ENCODE measurements around the gene GVQW3. TPM values are rescaled to one million over a fixed set of nuclear protein-coding genes. Genes with fewer than 3 reads are reported as not detected.
A peak's percentile ranks its signal among the peaks of the same experiment; 100 is the strongest.

The GVQW3 gene
- total RNA-seq, 1 experiment from 2014 or later, result 4.7 TPM

DNA sequence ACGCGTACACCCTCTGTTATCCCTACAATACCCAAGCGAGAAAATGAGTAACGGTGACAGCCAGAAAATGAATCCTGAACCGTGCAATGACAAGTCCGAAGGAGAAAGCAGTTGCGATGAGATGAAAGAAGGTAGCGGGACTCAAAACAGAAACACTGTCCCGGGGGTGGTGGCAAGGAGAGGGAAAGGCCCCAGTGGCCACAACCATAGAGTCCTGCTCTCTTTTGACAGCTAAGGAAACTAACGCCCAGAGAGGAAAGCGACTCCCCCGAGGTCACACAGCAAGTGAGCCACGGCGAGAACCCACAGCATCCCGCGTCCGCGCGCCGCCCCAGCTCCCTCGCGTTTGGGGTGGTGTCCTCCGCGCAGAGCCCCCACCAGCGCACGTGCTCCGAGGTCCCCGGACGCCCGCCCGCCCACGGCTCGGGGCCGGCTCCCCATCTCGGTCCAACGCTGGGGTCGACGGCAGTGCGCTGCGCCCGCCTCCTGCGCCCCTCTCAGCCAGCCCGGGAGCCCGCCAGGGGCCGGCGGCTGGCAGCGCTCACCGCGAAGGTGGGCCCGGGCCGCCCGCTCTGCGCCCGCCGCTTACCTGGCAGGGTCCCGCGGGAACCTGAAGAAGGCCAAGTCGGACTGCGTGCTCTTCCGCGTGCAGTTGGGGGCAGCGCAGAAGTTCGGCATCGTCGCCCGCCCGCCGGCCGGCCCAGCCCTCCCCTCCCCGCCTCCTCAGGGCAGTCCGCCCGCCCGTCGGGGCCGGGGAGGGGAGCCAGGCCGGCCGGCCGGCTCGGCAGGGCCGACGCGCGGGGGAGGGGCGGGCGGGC is 755 bp upstream of the GVQW3 start:
- TF ChIP-seq, protein P1, sequence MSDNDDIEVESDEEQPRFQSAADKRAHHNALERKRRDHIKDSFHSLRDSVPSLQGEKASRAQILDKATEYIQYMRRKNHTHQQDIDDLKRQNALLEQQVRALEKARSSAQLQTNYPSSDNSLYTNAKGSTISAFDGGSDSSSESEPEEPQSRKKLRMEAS (IDR thresholded peaks at IDR 0.05), result peak; percentile 52; the same call in 1 of the 2 replicates
- no peak for TF ChIP-seq CEBPB (IDR thresholded peaks at IDR 0.05; ENCODE audit: low read depth)
- TF ChIP-seq SIN3A (IDR thresholded peaks at IDR 0.05; ENCODE audit: low read depth), result peak; percentile 42; the same call in 1 of the 2 replicates
- no peak for TF ChIP-seq FOSL1 (IDR thresholded peaks at IDR 0.05; ENCODE audit: low read depth)
- TF ChIP-seq, protein P2, sequence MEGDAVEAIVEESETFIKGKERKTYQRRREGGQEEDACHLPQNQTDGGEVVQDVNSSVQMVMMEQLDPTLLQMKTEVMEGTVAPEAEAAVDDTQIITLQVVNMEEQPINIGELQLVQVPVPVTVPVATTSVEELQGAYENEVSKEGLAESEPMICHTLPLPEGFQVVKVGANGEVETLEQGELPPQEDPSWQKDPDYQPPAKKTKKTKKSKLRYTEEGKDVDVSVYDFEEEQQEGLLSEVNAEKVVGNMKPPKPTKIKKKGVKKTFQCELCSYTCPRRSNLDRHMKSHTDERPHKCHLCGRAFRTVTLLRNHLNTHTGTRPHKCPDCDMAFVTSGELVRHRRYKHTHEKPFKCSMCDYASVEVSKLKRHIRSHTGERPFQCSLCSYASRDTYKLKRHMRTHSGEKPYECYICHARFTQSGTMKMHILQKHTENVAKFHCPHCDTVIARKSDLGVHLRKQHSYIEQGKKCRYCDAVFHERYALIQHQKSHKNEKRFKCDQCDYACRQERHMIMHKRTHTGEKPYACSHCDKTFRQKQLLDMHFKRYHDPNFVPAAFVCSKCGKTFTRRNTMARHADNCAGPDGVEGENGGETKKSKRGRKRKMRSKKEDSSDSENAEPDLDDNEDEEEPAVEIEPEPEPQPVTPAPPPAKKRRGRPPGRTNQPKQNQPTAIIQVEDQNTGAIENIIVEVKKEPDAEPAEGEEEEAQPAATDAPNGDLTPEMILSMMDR (IDR thresholded peaks at IDR 0.05 in 2 of 3, conservative IDR thresholded peaks at IDR 0.05 in 1 of 3; ENCODE audit: borderline replicate concordance in 1 of 3, insufficient read depth in 1 of 3, low read depth in 2 of 3, low read length in 2 of 3), result no peak
- no peak for TF ChIP-seq JUND (IDR thresholded peaks at IDR 0.05)
- peak; percentile 85 for TF ChIP-seq ZFX (IDR thresholded peaks at IDR 0.05)
- Histone ChIP-seq H3K27ac (ENCODE audit: low read depth, low read length) (peak overlapping the region; percentile 79), H4K20me1 (ENCODE audit: insufficient read depth) (no peaks in the 10 kb centered on the region), H3K36me3 (ENCODE audit: control insufficient read depth in 1 of 2, insufficient read depth in 2 of 2, low read length in 2 of 2) (no peaks in the 10 kb centered on the region; a peak in 1 of 4 replicates), H3K4me3 (replicated peaks in 1 of 2; ENCODE audit: low read depth in 1 of 2, low read length in 2 of 2) (peak overlapping the region; percentile 76 to 95), H2AFZ (ENCODE audit: low read depth, low read length, poor library complexity, severe bottlenecking) (no peak overlapping the region), H3K9ac (ENCODE audit: low read length) (peak overlapping the region; percentile 84), H3K27me3 (ENCODE audit: insufficient read depth, low read length) (no peaks in the 10 kb centered on the region), H3K79me2 (ENCODE audit: insufficient read depth, low read length) (peaks cover 53% of the 10 kb centered on the region), H3K9me2 (ENCODE audit: insufficient read depth) (no peaks in the 10 kb centered on the region), H3K9me3 (ENCODE audit: control insufficient read depth in 1 of 2, insufficient read depth in 1 of 2, low read depth in 1 of 2, low read length in 2 of 2) (no peaks in the 10 kb centered on the region), H3K4me2 (ENCODE audit: low read length) (peak overlapping the region; percentile 82), H3K4me1 (ENCODE audit: control insufficient read depth in 1 of 2, insufficient read depth in 2 of 2, low read length in 2 of 2) (peaks cover 6 to 20% of the 10 kb centered on the region in 2 experiments)
- CTCF ChIA-PET, result no interaction called here
- BruUV-seq (replicated peaks), result no TSS peak
- intact Hi-C loops (cut with micrococcal nuclease), result loop anchor here (5.0 kb wide), 1 partner anchor 62 kb away; no protein-coding TSS in a partner anchor
- POLR2A ChIA-PET, result no interaction called here
- RAD21 ChIA-PET (ENCODE audit: low non-redundant PET in 1 of 2, low total read pairs in 2 of 2, uncharacterized antibody in 2 of 2, unreplicated experiment in 2 of 2), result no interaction called here
- no peak for DNase-seq (ENCODE audit: low read depth, low spot score)
- ATAC-seq, result peak; percentile 21

Data from HCT116 (cell line).